ENCODE measurements around the gene SPIN1. TPM values are rescaled to one million over a fixed set of nuclear protein-coding genes. Genes with fewer than 3 reads are reported as not detected.

SPIN1 gene
- total and polyA plus RNA-seq, 2 of the 8 experiments (the other 6 are each of a cell fraction or from before 2014, with no cell fraction given): 69.9 to 139 TPM

GRCh38 chr9:88388886-88389605, 802 bp downstream of the SPIN1 start (continued):
- TF ChIP-seq HDAC2 (IDR thresholded peaks at IDR 0.05; ENCODE audit: borderline replicate concordance in 1 of 2, low read depth in 2 of 2, low read length in 2 of 2): peak in 1 of 2 experiments; percentile 60; a peak in 1 of 4 replicates
- TF ChIP-seq CREB1 (IDR thresholded peaks at IDR 0.05): no peak
- TF ChIP-seq TEAD4 (IDR thresholded peaks at IDR 0.05; ENCODE audit: low read depth, low read length): no peak
- peak; percentile 24 for TF ChIP-seq KDM4A (IDR thresholded peaks at IDR 0.05; ENCODE audit: low read depth, low read length, severe bottlenecking)
- TF ChIP-seq SP2 (IDR thresholded peaks at IDR 0.05; ENCODE audit: low read length): no peak
- TF ChIP-seq RBBP5 (IDR thresholded peaks at IDR 0.05; ENCODE audit: borderline replicate concordance, low read depth, low read length): peak; percentile 71
- TF ChIP-seq BCL11A (IDR thresholded peaks at IDR 0.05; ENCODE audit: low read depth in 2 of 2, low read length in 2 of 2): no peak
- TF ChIP-seq POLR2AphosphoS5 (IDR thresholded peaks at IDR 0.05; ENCODE audit: low read depth, low read length): no peak; the same call in 1 of the 2 replicates
- TF ChIP-seq CHD7 (IDR thresholded peaks at IDR 0.05; ENCODE audit: insufficient replicate concordance, low read length): no peak
- TF ChIP-seq YY1 (IDR thresholded peaks at IDR 0.05; ENCODE audit: low read depth, low read length): 0 out of 2 replicates have a peak, but pooled peaks have one; percentile 7
- TF ChIP-seq NRF1 (IDR thresholded peaks at IDR 0.05; ENCODE audit: low read depth, low read length): no peak
